Keratinocyte (primary cell): Measurements from ENCODE around the gene ZNF460.
"Not testable (repeated sequence)": the region's sequence is repeated elsewhere in the genome, so short reads cannot be mapped to it uniquely, and the experiment has no call there.

Experiments
- EZH2 ChIP-seq: IDR thresholded peaks from one replicate; pipeline ENCODE4 v1.6.1; 2012; ENCODE audit warnings: inconsistent platforms, mild to moderate bottlenecking, low read length, moderate library complexity
- TF ChIP-seq, protein P1 (sequence below), 3 experiments: IDR thresholded peaks in 1 of 3; conservative IDR thresholded peaks in 1 of 3; optimal IDR thresholded peaks in 1 of 3; 2 replicates in 2 of 3; 3 replicates in 1 of 3; pipeline versions ENCODE3 to v1.5.1; 2011; ENCODE audit warnings: low read length in 3 of 3, mild to moderate bottlenecking in 3 of 3, moderate library complexity in 2 of 3, control low read depth in 1 of 3, inconsistent platforms in 1 of 3; ENCODE audit not compliant: insufficient read depth in 2 of 3; ENCODE audit errors: extremely low read depth in 1 of 3

DNA sequence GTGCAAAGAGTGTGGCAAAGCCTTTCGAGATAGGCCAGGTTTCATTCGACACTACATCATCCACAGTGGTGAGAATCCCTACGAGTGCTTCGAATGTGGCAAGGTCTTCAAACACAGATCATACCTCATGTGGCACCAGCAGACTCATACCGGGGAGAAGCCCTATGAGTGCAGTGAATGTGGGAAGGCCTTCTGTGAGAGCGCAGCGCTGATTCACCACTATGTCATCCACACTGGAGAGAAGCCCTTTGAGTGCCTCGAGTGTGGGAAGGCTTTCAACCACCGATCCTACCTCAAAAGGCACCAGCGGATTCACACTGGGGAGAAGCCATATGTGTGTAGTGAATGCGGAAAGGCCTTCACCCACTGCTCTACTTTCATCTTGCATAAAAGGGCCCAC, 26.5 kb upstream of the ZNF460 start:
- TF ChIP-seq, protein P1, sequence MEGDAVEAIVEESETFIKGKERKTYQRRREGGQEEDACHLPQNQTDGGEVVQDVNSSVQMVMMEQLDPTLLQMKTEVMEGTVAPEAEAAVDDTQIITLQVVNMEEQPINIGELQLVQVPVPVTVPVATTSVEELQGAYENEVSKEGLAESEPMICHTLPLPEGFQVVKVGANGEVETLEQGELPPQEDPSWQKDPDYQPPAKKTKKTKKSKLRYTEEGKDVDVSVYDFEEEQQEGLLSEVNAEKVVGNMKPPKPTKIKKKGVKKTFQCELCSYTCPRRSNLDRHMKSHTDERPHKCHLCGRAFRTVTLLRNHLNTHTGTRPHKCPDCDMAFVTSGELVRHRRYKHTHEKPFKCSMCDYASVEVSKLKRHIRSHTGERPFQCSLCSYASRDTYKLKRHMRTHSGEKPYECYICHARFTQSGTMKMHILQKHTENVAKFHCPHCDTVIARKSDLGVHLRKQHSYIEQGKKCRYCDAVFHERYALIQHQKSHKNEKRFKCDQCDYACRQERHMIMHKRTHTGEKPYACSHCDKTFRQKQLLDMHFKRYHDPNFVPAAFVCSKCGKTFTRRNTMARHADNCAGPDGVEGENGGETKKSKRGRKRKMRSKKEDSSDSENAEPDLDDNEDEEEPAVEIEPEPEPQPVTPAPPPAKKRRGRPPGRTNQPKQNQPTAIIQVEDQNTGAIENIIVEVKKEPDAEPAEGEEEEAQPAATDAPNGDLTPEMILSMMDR (optimal IDR thresholded peaks at IDR 0.05 in 1 of 3, IDR thresholded peaks at IDR 0.05 in 1 of 3, conservative IDR thresholded peaks at IDR 0.05 in 1 of 3; ENCODE audit: extremely low read depth in 1 of 3, insufficient read depth in 2 of 3, low read length in 3 of 3) = not testable (repeated sequence)
- not testable (repeated sequence) for TF ChIP-seq EZH2
